HCT116 (cell line): ENCODE data around the gene MARCHF2.

Experiments
- SRF ChIP-seq: IDR thresholded peaks from 2 replicates; pipeline ENCODE4 v1.6.1; 2012; ENCODE audit warnings: low read depth
- TF ChIP-seq, protein P1 (sequence below): IDR thresholded peaks from 2 replicates; pipeline ENCODE4 v1.6.1; 2012; ENCODE audit warnings: low read depth

DNA sequence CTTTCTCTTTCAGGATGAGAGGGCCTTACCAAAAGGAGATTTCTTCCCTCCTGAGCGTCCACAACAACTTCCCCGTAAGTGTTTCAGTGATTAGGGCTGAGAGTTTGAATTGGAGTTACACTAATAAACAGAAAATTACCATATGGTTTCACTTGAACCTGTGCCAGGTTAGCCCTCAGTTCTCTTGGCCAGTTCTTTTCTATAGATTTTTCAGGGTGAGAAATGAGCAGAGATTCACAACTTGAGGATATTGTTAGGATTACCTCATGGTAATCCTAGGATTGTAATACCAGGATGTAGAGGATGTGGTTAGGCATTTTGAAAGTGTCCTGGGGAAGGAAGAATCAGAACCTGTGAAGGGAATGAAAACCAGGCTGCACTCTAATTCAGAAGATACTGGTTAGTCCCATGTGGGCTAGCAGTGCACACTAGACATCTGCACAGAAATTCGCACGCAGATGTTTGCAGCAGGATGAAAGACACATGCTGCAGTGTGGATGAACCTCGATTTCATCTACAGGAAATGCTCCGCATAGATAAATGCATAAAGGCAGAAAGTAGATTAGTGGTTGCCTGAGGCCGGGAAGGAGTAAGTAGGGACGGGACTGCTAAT is 55.8 kb downstream of the MARCHF2 start:
- TF ChIP-seq SRF = no peak
- TF ChIP-seq, protein P1, sequence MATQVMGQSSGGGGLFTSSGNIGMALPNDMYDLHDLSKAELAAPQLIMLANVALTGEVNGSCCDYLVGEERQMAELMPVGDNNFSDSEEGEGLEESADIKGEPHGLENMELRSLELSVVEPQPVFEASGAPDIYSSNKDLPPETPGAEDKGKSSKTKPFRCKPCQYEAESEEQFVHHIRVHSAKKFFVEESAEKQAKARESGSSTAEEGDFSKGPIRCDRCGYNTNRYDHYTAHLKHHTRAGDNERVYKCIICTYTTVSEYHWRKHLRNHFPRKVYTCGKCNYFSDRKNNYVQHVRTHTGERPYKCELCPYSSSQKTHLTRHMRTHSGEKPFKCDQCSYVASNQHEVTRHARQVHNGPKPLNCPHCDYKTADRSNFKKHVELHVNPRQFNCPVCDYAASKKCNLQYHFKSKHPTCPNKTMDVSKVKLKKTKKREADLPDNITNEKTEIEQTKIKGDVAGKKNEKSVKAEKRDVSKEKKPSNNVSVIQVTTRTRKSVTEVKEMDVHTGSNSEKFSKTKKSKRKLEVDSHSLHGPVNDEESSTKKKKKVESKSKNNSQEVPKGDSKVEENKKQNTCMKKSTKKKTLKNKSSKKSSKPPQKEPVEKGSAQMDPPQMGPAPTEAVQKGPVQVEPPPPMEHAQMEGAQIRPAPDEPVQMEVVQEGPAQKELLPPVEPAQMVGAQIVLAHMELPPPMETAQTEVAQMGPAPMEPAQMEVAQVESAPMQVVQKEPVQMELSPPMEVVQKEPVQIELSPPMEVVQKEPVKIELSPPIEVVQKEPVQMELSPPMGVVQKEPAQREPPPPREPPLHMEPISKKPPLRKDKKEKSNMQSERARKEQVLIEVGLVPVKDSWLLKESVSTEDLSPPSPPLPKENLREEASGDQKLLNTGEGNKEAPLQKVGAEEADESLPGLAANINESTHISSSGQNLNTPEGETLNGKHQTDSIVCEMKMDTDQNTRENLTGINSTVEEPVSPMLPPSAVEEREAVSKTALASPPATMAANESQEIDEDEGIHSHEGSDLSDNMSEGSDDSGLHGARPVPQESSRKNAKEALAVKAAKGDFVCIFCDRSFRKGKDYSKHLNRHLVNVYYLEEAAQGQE = no peak
